DOHH2 (cell line): ENCODE data around the gene SRGAP3.

Source experiments
- EZH2phosphoT487 ChIP-seq: fragments of 200-600 bp; sonication (generic); IDR thresholded peaks from 2 replicates; pipeline ENCODE4 v1.6.1; 2017; ENCODE audit warnings: borderline replicate concordance, mild to moderate bottlenecking, antibody characterized with exemption, low read length, moderate library complexity, mixed read lengths
- TF ChIP-seq, protein P1 (sequence below): fragments of 200-600 bp; sonication (generic); IDR thresholded peaks from one replicate; pipeline ENCODE4 v1.5.1; 2014; ENCODE audit warnings: antibody characterized with exemption, mild to moderate bottlenecking, low read depth, low read length; ENCODE audit not compliant: poor library complexity, severe bottlenecking

GRCh38 chr3:8966150-8966819, 283.2 kb downstream of the SRGAP3 start:
- TF ChIP-seq, protein P1, sequence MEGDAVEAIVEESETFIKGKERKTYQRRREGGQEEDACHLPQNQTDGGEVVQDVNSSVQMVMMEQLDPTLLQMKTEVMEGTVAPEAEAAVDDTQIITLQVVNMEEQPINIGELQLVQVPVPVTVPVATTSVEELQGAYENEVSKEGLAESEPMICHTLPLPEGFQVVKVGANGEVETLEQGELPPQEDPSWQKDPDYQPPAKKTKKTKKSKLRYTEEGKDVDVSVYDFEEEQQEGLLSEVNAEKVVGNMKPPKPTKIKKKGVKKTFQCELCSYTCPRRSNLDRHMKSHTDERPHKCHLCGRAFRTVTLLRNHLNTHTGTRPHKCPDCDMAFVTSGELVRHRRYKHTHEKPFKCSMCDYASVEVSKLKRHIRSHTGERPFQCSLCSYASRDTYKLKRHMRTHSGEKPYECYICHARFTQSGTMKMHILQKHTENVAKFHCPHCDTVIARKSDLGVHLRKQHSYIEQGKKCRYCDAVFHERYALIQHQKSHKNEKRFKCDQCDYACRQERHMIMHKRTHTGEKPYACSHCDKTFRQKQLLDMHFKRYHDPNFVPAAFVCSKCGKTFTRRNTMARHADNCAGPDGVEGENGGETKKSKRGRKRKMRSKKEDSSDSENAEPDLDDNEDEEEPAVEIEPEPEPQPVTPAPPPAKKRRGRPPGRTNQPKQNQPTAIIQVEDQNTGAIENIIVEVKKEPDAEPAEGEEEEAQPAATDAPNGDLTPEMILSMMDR, result no peak
- TF ChIP-seq EZH2phosphoT487, result no peak
